Panc1 (cell line): Measurements from ENCODE around the gene DEGS2. TPM values are rescaled to one million over a fixed set of nuclear protein-coding genes. Genes with fewer than 3 reads are reported as not detected.

Source experiments
- ATAC-seq: fragments of 200-7000 bp; cut with Tn5 transposase; 2 replicates; pipeline ENCODE4 v1.9.1; 2020; ENCODE audit warnings: mild to moderate bottlenecking, moderate library complexity
- BruUV-seq: library from RNA; stranded (reverse); fragments of 400-500 nt; replicated peaks from 2 replicates; lab custom pipeline; 2021; lab: Mats Ljungman, UMichigan
- CTCF ChIA-PET: fragments of 300-600 bp; sonication (Branson Sonifier 250); formaldehyde crosslinking; loops from one replicate; lab custom pipeline; 2022; ENCODE audit warnings: antibody characterized with exemption; lab: Charles Lee
- POLR2A ChIA-PET: fragments of 300-600 bp; sonication (Branson Sonifier 250); formaldehyde crosslinking; loops from one replicate; lab custom pipeline; 2022; ENCODE audit warnings: antibody characterized with exemption; lab: Charles Lee
- DNase-seq: peaks from one replicate; pipeline ENCODE4 v3.0.0-alpha.2; 2010; ENCODE audit warnings: low read depth, low spot score
- H3K27ac ChIP-seq: 2 replicates; pipeline ENCODE4 v1.5.1; 2011; ENCODE audit warnings: mild to moderate bottlenecking, low read length, inconsistent platforms
- H3K27me3 ChIP-seq: fragments of 200-500 bp; sonication (Bioruptor generic); 2 replicates; pipeline ENCODE4 v1.6.0; 2014; ENCODE audit warnings: low read length, inconsistent platforms; ENCODE audit not compliant: control insufficient read depth, insufficient read depth
- H3K36me3 ChIP-seq: fragments of 200-500 bp; sonication (Bioruptor generic); 2 replicates; pipeline ENCODE4 v1.5.1; 2014; ENCODE audit warnings: inconsistent platforms, mild to moderate bottlenecking, low read length, moderate library complexity; ENCODE audit not compliant: control insufficient read depth, insufficient read depth
- H3K4me1 ChIP-seq: 2 replicates; pipeline ENCODE4 v1.5.1; 2011; ENCODE audit warnings: inconsistent platforms, mild to moderate bottlenecking, low read length, moderate library complexity; ENCODE audit not compliant: control insufficient read depth, insufficient read depth
- H3K4me3 ChIP-seq, 2 experiments: 2 replicates each; pipeline ENCODE4 v1.5.1; 2011 to 2012; ENCODE audit warnings: low read depth in 2 of 2, low read length in 2 of 2, mild to moderate bottlenecking in 2 of 2, inconsistent platforms in 1 of 2, moderate library complexity in 1 of 2
- H3K9me3 ChIP-seq: fragments of 200-500 bp; sonication (Bioruptor generic); 2 replicates; pipeline ENCODE4 v1.5.1; 2014; ENCODE audit warnings: low read depth, mild to moderate bottlenecking, inconsistent platforms, low read length, moderate library complexity; ENCODE audit not compliant: control insufficient read depth, insufficient read depth
- POLR2AphosphoS5 ChIP-seq: IDR thresholded peaks from 2 replicates; pipeline ENCODE4 v1.6.1; 2012; ENCODE audit warnings: mild to moderate bottlenecking, low read depth, low read length, moderate library complexity
- SIN3A ChIP-seq: IDR thresholded peaks from 2 replicates; pipeline ENCODE4 v1.6.1; 2012; ENCODE audit warnings: low read depth, mild to moderate bottlenecking, low read length, moderate library complexity, borderline replicate concordance; ENCODE audit not compliant: insufficient read depth
- TCF7L2 ChIP-seq: IDR thresholded peaks from 2 replicates; pipeline ENCODE4 v1.6.1; 2011; ENCODE audit warnings: mild to moderate bottlenecking, low read depth, low read length, inconsistent platforms
- in situ Hi-C: cut with HindIII; loops from 2 replicates; pipeline ENCODE4 v1.10.0; 2016; ENCODE audit warnings: low sequenced_read_pairs, low pct_unique_long_range_greater_than_20kb
- intact Hi-C: fragments of 100-400 bp; cut with micrococcal nuclease; formaldehyde crosslinking; loops from one replicate; pipeline ENCODE4 v1.10.0; 2022; ENCODE audit not compliant: unreplicated experiment
- total RNA-seq: library from RNA; stranded (reverse); gene quantifications from one replicate; pipeline ENCODE4 v1.2.1, GENCODE V29; 2021; ENCODE audit not compliant: unreplicated experiment
- TF ChIP-seq, protein P1 (sequence below), 2 experiments: IDR thresholded peaks; 2 replicates each; pipeline ENCODE4 v1.6.1; 2011 to 2012; ENCODE audit warnings: low read depth in 2 of 2, control low read depth in 1 of 2, low read length in 1 of 2, mild to moderate bottlenecking in 1 of 2, moderate library complexity in 1 of 2; ENCODE audit not compliant: insufficient read depth in 1 of 2
- TF ChIP-seq, protein P2 (sequence below): fragments of 450-650 bp; IDR thresholded peaks from 2 replicates; pipeline ENCODE4 v1.5.1; 2017; ENCODE audit warnings: mild to moderate bottlenecking

The DEGS2 gene
- total RNA-seq, 1 experiment from 2014 or later = 4.9 TPM

DNA sequence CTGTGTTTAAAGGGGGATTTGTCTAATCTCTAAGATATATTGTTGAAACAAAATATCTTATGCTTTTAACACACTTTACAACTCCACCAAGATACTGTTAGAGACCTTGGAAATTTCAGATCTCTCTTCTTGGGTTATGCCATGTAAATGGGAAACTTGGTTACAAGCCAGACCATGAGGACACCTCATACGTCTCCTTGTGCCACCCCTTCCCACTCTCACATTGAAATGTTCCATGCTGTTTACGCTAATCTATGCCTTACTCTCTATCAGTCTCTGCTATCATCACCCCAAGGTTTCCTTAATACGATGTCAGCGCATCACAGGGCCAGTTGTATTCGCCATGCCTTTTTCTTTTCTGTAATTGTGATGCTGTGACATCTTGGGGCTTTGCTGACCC is 13.4 kb upstream of the DEGS2 start:
- Histone ChIP-seq H3K9me3 (no peaks in the 10 kb centered on the region), H3K4me1 (no peaks in the 10 kb centered on the region), H3K27ac (no peak overlapping the region), H3K4me3 (no peak overlapping the region), H3K36me3 (no peaks in the 10 kb centered on the region), H3K27me3 (no peaks in the 10 kb centered on the region)
- no peak for TF ChIP-seq TCF7L2
- no peak for TF ChIP-seq POLR2AphosphoS5
- TF ChIP-seq, protein P1, sequence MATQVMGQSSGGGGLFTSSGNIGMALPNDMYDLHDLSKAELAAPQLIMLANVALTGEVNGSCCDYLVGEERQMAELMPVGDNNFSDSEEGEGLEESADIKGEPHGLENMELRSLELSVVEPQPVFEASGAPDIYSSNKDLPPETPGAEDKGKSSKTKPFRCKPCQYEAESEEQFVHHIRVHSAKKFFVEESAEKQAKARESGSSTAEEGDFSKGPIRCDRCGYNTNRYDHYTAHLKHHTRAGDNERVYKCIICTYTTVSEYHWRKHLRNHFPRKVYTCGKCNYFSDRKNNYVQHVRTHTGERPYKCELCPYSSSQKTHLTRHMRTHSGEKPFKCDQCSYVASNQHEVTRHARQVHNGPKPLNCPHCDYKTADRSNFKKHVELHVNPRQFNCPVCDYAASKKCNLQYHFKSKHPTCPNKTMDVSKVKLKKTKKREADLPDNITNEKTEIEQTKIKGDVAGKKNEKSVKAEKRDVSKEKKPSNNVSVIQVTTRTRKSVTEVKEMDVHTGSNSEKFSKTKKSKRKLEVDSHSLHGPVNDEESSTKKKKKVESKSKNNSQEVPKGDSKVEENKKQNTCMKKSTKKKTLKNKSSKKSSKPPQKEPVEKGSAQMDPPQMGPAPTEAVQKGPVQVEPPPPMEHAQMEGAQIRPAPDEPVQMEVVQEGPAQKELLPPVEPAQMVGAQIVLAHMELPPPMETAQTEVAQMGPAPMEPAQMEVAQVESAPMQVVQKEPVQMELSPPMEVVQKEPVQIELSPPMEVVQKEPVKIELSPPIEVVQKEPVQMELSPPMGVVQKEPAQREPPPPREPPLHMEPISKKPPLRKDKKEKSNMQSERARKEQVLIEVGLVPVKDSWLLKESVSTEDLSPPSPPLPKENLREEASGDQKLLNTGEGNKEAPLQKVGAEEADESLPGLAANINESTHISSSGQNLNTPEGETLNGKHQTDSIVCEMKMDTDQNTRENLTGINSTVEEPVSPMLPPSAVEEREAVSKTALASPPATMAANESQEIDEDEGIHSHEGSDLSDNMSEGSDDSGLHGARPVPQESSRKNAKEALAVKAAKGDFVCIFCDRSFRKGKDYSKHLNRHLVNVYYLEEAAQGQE (IDR thresholded peaks at IDR 0.05; ENCODE audit: insufficient read depth in 1 of 2, low read depth in 2 of 2, low read length in 1 of 2) = no peak
- TF ChIP-seq, protein P2, sequence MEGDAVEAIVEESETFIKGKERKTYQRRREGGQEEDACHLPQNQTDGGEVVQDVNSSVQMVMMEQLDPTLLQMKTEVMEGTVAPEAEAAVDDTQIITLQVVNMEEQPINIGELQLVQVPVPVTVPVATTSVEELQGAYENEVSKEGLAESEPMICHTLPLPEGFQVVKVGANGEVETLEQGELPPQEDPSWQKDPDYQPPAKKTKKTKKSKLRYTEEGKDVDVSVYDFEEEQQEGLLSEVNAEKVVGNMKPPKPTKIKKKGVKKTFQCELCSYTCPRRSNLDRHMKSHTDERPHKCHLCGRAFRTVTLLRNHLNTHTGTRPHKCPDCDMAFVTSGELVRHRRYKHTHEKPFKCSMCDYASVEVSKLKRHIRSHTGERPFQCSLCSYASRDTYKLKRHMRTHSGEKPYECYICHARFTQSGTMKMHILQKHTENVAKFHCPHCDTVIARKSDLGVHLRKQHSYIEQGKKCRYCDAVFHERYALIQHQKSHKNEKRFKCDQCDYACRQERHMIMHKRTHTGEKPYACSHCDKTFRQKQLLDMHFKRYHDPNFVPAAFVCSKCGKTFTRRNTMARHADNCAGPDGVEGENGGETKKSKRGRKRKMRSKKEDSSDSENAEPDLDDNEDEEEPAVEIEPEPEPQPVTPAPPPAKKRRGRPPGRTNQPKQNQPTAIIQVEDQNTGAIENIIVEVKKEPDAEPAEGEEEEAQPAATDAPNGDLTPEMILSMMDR = no peak
- TF ChIP-seq SIN3A = no peak
- ChIA-PET POLR2A (interaction anchor here (0.6 kb wide), 1 partner anchor 126 kb away, joined by 8 read pairs; no protein-coding TSS in a partner anchor), CTCF (no interaction called here)
- intact Hi-C loops (no loop called here), in situ Hi-C loops (no loop called here)
- ATAC-seq (no peak), DNase-seq (no peak)
- BruUV-seq = no TSS peak

DNA sequence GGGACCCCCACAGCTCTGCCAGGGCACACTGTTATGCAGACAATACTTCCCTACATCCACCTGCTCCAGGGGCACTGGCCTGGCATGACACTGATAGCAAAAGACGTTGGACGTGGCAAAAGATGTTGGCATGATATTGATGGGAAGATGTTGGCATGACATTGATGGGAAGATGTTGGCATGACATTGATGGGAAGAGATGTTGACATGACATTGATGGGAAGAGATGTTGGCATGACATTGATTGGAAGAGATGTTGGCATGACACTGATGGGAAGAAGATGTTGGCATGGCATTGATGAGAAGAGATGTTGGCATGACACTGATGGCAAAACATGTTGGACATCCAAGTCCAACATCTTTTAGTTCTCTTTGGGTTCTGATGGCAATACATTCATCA is 11.4 kb upstream of the DEGS2 start:
- CTCF ChIA-PET = no interaction called here
- Histone ChIP-seq H3K4me1 (no peaks in the 10 kb centered on the region), H3K36me3 (no peaks in the 10 kb centered on the region), H3K9me3 (no peaks in the 10 kb centered on the region), H3K27me3 (no peaks in the 10 kb centered on the region), H3K27ac (no peak overlapping the region), H3K4me3 (no peak overlapping the region)
- ATAC-seq = no peak
- no peak for DNase-seq
- POLR2A ChIA-PET = no interaction called here
- TF ChIP-seq, protein P1 (IDR thresholded peaks at IDR 0.05; ENCODE audit: insufficient read depth in 1 of 2, low read depth in 2 of 2, low read length in 1 of 2) = no peak
- TF ChIP-seq POLR2AphosphoS5 (no peak), SIN3A (no peak), TCF7L2 (no peak)
- TF ChIP-seq, protein P2 = no peak
- intact Hi-C loops = no loop called here
- no TSS peak for BruUV-seq
- in situ Hi-C loops = no loop called here
